COR-L47 (cell line): ENCODE data around the gene DLGAP4.

Experiments
- DNase-seq: peaks from one replicate; lab custom pipeline; 2025; lab: John Stamatoyannopoulos, UW

The DLGAP4 gene

GRCh38 chr20:36275011-36275410 lies 31.1 kb upstream of the DLGAP4 start:
- DNase-seq = no peak

- no peak for DNase-seq
These were observed 30.5 kb upstream of the DLGAP4 start for GRCh38 chr20:36275441-36276189.

- no peak for DNase-seq
These were observed 28.6 kb upstream of the DLGAP4 start for GRCh38 chr20:36277546-36277945.

- DNase-seq = no peak
These were observed 26.8 kb upstream of the DLGAP4 start for GRCh38 chr20:36279362-36279761.

- DNase-seq = no peak
These were observed 26.4 kb upstream of the DLGAP4 start for GRCh38 chr20:36279776-36280175.

- no peak for DNase-seq
These were observed 24.3 kb upstream of the DLGAP4 start for GRCh38 chr20:36281785-36282380.

GRCh38 chr20:36284751-36285150 lies 21.4 kb upstream of the DLGAP4 start:
- no peak for DNase-seq

GRCh38 chr20:36285746-36286447 lies 20.2 kb upstream of the DLGAP4 start:
- DNase-seq = no peak

GRCh38 chr20:36297656-36298055 lies 8.5 kb upstream of the DLGAP4 start:
- DNase-seq = no peak

- no peak for DNase-seq
These were observed 8.1 kb upstream of the DLGAP4 start for GRCh38 chr20:36298061-36298460.

GRCh38 chr20:36298795-36299339 lies 7.3 kb upstream of the DLGAP4 start:
- DNase-seq = no peak

- DNase-seq = no peak
These were observed 6.7 kb upstream of the DLGAP4 start for GRCh38 chr20:36299459-36299858.

GRCh38 chr20:36301359-36302119 lies 4.6 kb upstream of the DLGAP4 start:
- DNase-seq = no peak

- no peak for DNase-seq
These were observed 3.0 kb upstream of the DLGAP4 start for GRCh38 chr20:36303020-36303595.

- no peak for DNase-seq
These were observed 2.3 kb upstream of the DLGAP4 start for GRCh38 chr20:36303831-36304230.

GRCh38 chr20:36304786-36305495 lies 1.2 kb upstream of the DLGAP4 start:
- no peak for DNase-seq

- no peak for DNase-seq
These were observed 643 bp downstream of the DLGAP4 start for GRCh38 chr20:36306553-36307411.

- DNase-seq = no peak
These were observed 1.5 kb downstream of the DLGAP4 start for GRCh38 chr20:36307412-36308325.

- no peak for DNase-seq
These were observed 2.2 kb downstream of the DLGAP4 start for GRCh38 chr20:36308353-36308752.
